ENCODE measurements around the gene KRT82.

The KRT82 gene

DNA sequence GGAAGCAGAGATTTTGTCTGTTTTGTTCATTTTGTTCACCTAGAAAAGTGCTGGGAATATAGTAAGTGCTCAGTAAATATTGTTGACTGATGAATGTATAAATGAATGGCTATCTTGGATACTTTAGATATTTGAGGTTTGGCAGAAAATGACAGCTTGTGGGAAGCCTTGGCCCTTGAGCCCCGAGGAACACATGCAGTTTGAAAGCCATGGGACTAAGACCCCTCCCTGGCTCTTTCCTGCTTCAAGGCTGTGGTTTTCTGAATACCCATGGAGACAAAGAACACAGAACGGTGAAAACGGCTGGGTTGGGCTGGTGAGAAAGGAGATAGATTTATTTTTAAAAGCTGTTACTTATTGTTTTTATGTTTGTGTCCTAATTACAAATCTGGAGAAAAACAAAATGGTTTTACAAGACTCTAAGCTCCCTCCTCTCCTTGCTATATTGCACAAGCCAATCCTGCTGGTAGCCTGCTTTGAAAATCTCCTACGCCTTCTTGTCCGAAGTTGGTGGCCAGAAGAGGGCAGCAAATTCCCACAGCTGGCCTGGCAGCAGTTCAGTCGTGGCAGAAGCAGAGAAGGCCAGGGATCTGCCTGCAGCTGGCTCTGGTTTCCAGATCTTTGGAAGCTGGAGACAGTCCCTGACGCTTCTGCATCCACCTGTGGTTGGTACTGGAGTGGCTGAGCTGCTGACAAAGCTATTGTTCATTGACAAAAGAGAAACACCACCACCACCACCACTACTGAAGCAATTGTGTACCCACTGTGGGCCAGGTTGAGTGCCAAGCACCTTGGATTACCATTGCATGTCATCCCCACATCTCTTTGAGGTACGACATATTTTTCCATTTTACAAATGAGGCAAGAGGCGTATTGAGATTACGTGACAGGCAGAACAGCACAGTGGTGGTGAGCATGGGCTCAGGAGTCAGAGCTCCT, 33.6 kb downstream of the KRT82 start:
- Histone ChIP-seq H3K4me3 (ENCODE audit: low read length) (no peak overlapping the region), H4K20me1 (ENCODE audit: insufficient read depth, low read length) (no peaks in the 10 kb centered on the region), H3K4me2 (ENCODE audit: low read depth, low read length) (no peak overlapping the region), H3K9me2 (replicated peaks; ENCODE audit: insufficient read depth, low read length) (no peaks in the 10 kb centered on the region), H3K9me3 (replicated peaks; ENCODE audit: insufficient read depth, low read length) (no peaks in the 10 kb centered on the region), H3K79me2 (ENCODE audit: low read length) (no peaks in the 10 kb centered on the region), H3K27me3 (replicated peaks; ENCODE audit: insufficient read depth, low read length) (peaks cover 86% of the 10 kb centered on the region), H2AFZ (ENCODE audit: low read length) (no peak overlapping the region), H3K27ac (ENCODE audit: low read length) (no peak overlapping the region), H3K36me3 (replicated peaks; ENCODE audit: insufficient read depth, low read length) (no peaks in the 10 kb centered on the region), H3K9ac (ENCODE audit: low read length) (no peak overlapping the region), H3F3A (ENCODE audit: insufficient read depth, low read length) (no peaks in the 10 kb centered on the region), H3K4me1 (ENCODE audit: low read length) (no peaks in the 10 kb centered on the region)
- TF ChIP-seq, protein P1, sequence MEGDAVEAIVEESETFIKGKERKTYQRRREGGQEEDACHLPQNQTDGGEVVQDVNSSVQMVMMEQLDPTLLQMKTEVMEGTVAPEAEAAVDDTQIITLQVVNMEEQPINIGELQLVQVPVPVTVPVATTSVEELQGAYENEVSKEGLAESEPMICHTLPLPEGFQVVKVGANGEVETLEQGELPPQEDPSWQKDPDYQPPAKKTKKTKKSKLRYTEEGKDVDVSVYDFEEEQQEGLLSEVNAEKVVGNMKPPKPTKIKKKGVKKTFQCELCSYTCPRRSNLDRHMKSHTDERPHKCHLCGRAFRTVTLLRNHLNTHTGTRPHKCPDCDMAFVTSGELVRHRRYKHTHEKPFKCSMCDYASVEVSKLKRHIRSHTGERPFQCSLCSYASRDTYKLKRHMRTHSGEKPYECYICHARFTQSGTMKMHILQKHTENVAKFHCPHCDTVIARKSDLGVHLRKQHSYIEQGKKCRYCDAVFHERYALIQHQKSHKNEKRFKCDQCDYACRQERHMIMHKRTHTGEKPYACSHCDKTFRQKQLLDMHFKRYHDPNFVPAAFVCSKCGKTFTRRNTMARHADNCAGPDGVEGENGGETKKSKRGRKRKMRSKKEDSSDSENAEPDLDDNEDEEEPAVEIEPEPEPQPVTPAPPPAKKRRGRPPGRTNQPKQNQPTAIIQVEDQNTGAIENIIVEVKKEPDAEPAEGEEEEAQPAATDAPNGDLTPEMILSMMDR (IDR thresholded peaks at IDR 0.05; ENCODE audit: low read length) = peak; percentile 70
- TF ChIP-seq EZH2phosphoT487 (IDR thresholded peaks at IDR 0.05; ENCODE audit: low read length) = no peak
- TF ChIP-seq EZH2 (optimal IDR thresholded peaks at IDR 0.05; ENCODE audit: low read depth, low read length) = no peak
- DNase-seq = peak; percentile 52

DNA sequence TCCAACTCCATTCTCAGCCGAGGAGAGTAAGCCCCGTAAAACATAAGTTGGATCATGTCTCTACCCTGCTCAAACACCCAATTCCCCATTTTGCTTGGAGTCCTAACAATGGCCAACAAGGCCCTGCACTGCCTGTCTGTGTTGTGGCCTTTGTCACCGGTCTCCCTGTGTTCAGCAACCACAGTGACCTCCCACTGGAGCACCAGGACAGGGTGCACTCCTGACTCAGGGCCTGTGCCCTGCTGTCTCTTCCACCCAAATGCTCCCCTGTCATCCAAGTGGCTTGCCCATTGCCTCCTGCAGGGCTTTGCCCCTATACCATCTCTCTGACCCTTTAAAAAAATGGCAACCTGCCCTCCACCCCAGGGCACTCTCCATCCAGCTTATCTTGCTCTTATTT, 34.4 kb downstream of the KRT82 start:
- DNase-seq = no peak
- TF ChIP-seq, protein P1 (IDR thresholded peaks at IDR 0.05; ENCODE audit: low read length) = no peak
- no peak for TF ChIP-seq EZH2 (optimal IDR thresholded peaks at IDR 0.05; ENCODE audit: low read depth, low read length)
- TF ChIP-seq EZH2phosphoT487 (IDR thresholded peaks at IDR 0.05; ENCODE audit: low read length) = no peak

DNA sequence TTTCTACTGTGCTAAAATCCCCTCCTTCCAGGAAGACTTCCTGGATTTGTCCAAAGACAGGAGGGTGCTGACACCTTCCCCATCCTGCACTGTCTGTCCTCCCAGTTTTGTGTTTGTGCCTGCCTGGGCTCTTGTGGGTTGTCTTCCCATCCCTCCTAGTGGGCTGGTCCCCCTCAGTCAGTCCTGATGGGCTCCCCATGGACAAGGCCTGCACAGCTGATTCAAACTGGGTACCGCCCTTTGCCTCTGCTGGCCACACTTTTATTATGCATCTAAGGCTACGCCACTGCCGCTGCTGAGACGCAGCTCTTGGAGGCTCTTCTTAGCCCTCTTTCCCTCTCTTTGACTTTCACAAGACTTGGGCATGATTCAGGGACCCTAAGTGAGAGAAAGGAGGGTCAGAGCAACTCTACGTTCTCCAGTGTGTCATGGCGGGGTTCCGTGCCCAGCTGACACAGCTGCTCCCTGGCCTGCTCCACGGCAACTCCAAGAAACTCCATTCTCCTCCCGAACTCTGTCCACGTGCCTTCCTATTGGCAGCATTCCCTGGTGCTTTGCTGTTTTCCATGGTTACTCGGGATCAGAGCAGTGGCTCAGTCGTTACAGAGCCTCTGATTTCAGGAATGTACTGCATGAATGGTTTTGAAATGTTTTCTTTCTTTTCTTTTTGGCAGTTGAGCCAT, 35.1 kb downstream of the KRT82 start:
- H3K9me3 ChIP-seq (replicated peaks; ENCODE audit: insufficient read depth, low read length) = no peaks in the 10 kb centered on the region
- DNase-seq = no peak
- H3F3A ChIP-seq (ENCODE audit: insufficient read depth, low read length) = no peaks in the 10 kb centered on the region
- no peaks in the 10 kb centered on the region for H3K36me3 ChIP-seq (replicated peaks; ENCODE audit: insufficient read depth, low read length)
- H3K27ac ChIP-seq (ENCODE audit: low read length) = no peak overlapping the region
- H4K20me1 ChIP-seq (ENCODE audit: insufficient read depth, low read length) = no peaks in the 10 kb centered on the region
- no peak overlapping the region for H3K4me3 ChIP-seq (ENCODE audit: low read length)
- H3K79me2 ChIP-seq (ENCODE audit: low read length) = no peaks in the 10 kb centered on the region
- H2AFZ ChIP-seq (ENCODE audit: low read length) = no peak overlapping the region
- no peaks in the 10 kb centered on the region for H3K4me1 ChIP-seq (ENCODE audit: low read length)
- H3K27me3 ChIP-seq (replicated peaks; ENCODE audit: insufficient read depth, low read length) = peaks cover 89% of the 10 kb centered on the region
- no peaks in the 10 kb centered on the region for H3K9me2 ChIP-seq (replicated peaks; ENCODE audit: insufficient read depth, low read length)
- H3K4me2 ChIP-seq (ENCODE audit: low read depth, low read length) = no peak overlapping the region
- TF ChIP-seq EZH2phosphoT487 (IDR thresholded peaks at IDR 0.05; ENCODE audit: low read length) = no peak
- TF ChIP-seq, protein P1 (IDR thresholded peaks at IDR 0.05; ENCODE audit: low read length) = no peak
- TF ChIP-seq EZH2 (optimal IDR thresholded peaks at IDR 0.05; ENCODE audit: low read depth, low read length) = no peak
- H3K9ac ChIP-seq (ENCODE audit: low read length) = no peak overlapping the region

More for the DNA sequence above, 34.4 kb downstream of the KRT82 start:
- Histone ChIP-seq H4K20me1 (ENCODE audit: insufficient read depth, low read length) (no peaks in the 10 kb centered on the region), H3K27me3 (replicated peaks; ENCODE audit: insufficient read depth, low read length) (peaks cover 89% of the 10 kb centered on the region), H3K4me2 (ENCODE audit: low read depth, low read length) (no peak overlapping the region), H3K79me2 (ENCODE audit: low read length) (no peaks in the 10 kb centered on the region), H3K4me1 (ENCODE audit: low read length) (no peaks in the 10 kb centered on the region), H3K4me3 (ENCODE audit: low read length) (no peak overlapping the region), H3F3A (ENCODE audit: insufficient read depth, low read length) (no peaks in the 10 kb centered on the region), H3K27ac (ENCODE audit: low read length) (no peak overlapping the region), H3K9me2 (replicated peaks; ENCODE audit: insufficient read depth, low read length) (no peaks in the 10 kb centered on the region), H3K9me3 (replicated peaks; ENCODE audit: insufficient read depth, low read length) (no peaks in the 10 kb centered on the region), H3K36me3 (replicated peaks; ENCODE audit: insufficient read depth, low read length) (no peaks in the 10 kb centered on the region), H3K9ac (ENCODE audit: low read length) (no peak overlapping the region), H2AFZ (ENCODE audit: low read length) (no peak overlapping the region)
